Right lobe of liver (tissue), 6 donors: ENCODE results near the gene APBB2. TPM values are rescaled to one million over a fixed set of nuclear protein-coding genes. Genes with fewer than 3 reads are reported as not detected.

Experiments
- ATAC-seq, 4 donors: fragments of 200-7000 bp; cut with Tn5 transposase; one replicate each; pipeline ENCODE4 v1.9.1; 2020; ENCODE audit warnings: mild to moderate bottlenecking in 4 of 4, moderate library complexity in 4 of 4
- DNase-seq, 3 donors: peaks; one replicate each; pipeline ENCODE4 v3.0.0-alpha.2; 2020
- H3K27ac ChIP-seq, 3 donors: fragments of 200-600 bp; one replicate each; pipeline ENCODE4 v1.8.0; 2022
- H3K27me3 ChIP-seq, 2 donors: fragments of 200-600 bp; one replicate each; pipeline ENCODE4 v1.8.0; 2022
- H3K36me3 ChIP-seq, 4 donors: fragments of 200-600 bp; sonication (generic) in 1 of 4; one replicate each; pipeline versions ENCODE4 v1.5.1 to v1.8.0; 2017 to 2022; ENCODE audit warnings: control low read depth in 1 of 4
- H3K4me1 ChIP-seq, 4 donors: fragments of 200-600 bp; sonication (generic) in 1 of 4; one replicate each; pipeline versions ENCODE4 v1.5.1 to v1.8.0; 2017 to 2022; ENCODE audit warnings: control low read depth in 1 of 4
- H3K4me3 ChIP-seq, 3 donors: fragments of 200-600 bp; one replicate each; pipeline ENCODE4 v1.8.0; 2022
- H3K9me3 ChIP-seq, 4 donors: fragments of 200-600 bp; sonication (generic) in 1 of 4; one replicate each; pipeline versions ENCODE4 v1.5.1 to v1.8.0; 2017 to 2022; ENCODE audit warnings: control low read depth in 1 of 4
- CTCF ChIP-seq, 4 donors: fragments of 200-600 bp in 3 of 4; fragments of 450-650 bp in 1 of 4; IDR thresholded peaks; one replicate each; pipeline versions ENCODE4 v1.5.1 to v1.8.0; 2016 to 2022; ENCODE audit warnings: antibody characterized with exemption in 4 of 4, mild to moderate bottlenecking in 2 of 4
- POLR2A ChIP-seq: fragments of 450-650 bp; IDR thresholded peaks from one replicate; pipeline ENCODE4 v1.6.1; 2017; ENCODE audit warnings: antibody characterized with exemption, mild to moderate bottlenecking
- WGBS: methylation state at CpG from one replicate; pipeline ENCODE4 v1.1.6; 2018; ENCODE audit warnings: low coverage, low lambda C conversion rate; ENCODE audit not compliant: insufficient coverage; ENCODE audit errors: missing lambda C conversion rate; 5-methylcytosine and 5-hydroxymethylcytosine counted together
- intact Hi-C, 2 donors: fragments of 100-400 bp; cut with DNase I; formaldehyde crosslinking; loops; one replicate each; pipeline versions ENCODE4 v1.11.2 to v1.14.1; 2022
- total RNA-seq, 6 experiments: library from RNA; depleted of rRNA in 2 of 6; stranded (reverse); fragments of >200 nt in 2 of 6; fragmentation: NEBNext Ultra II Directional in 3 of 6; extraction: Animal tissue kit (Norgen Biotek cat#: 25700) in 3 of 6; gene quantifications; one replicate each; pipeline versions ENCODE4 v1.1.0 to v1.2.4, GENCODE V29; 2016 to 2023
- donor health status: DM: no; HTN: yes; CAD: no.
- donor health status: DM: no; HTN: no; CAD: no.
- donor health status: DM: no; HTN: no; CAD: no.
- donor health status: DM: no; HTN: yes; CAD: no.
- donor health status: DM: no; HTN: yes; CAD: no.

APBB2 gene
- total RNA-seq, 6 experiments from 2014 or later, result 14.1 to 27.9 (median 25.1) TPM

GRCh38 chr4:41132055-41132683 is 82.2 kb downstream of the APBB2 start:
- no peak overlapping the region for H3K4me3 ChIP-seq
- intact Hi-C loops, result no loop called here
- no peaks in the 10 kb centered on the region for H3K9me3 ChIP-seq
- WGBS, result 38% methylated on average over 2 of the region's 2 CpGs
- H3K4me1 ChIP-seq, result peaks cover 0 to 24% (median 8%) of the 10 kb centered on the region in 4 donors
- ATAC-seq (peak; percentile 92 to 96 (median 94)), DNase-seq (peak; percentile 33 to 77 (median 63))
- H3K27ac ChIP-seq, result peak overlapping the region in 2 of 3 donors; percentile 72 to 81
- no peak for TF ChIP-seq POLR2A
- no peak for TF ChIP-seq CTCF (IDR thresholded peaks at IDR 0.05)
- no peaks in the 10 kb centered on the region for H3K27me3 ChIP-seq
- H3K36me3 ChIP-seq, result no peaks in the 10 kb centered on the region

GRCh38 chr4:41129936-41130440 is 84.4 kb downstream of the APBB2 start:
- intact Hi-C loops, result no loop called here
- no peak for ATAC-seq
- Histone ChIP-seq H3K9me3 (no peaks in the 10 kb centered on the region), H3K27me3 (no peaks in the 10 kb centered on the region), H3K4me3 (no peak overlapping the region), H3K36me3 (no peaks in the 10 kb centered on the region), H3K4me1 (peaks cover 0 to 24% (median 8%) of the 10 kb centered on the region in 4 donors), H3K27ac (no peak overlapping the region)
- no peak for DNase-seq
- 76% methylated on average over 5 of the region's 6 CpGs for WGBS
- TF ChIP-seq POLR2A, result no peak
- TF ChIP-seq CTCF (IDR thresholded peaks at IDR 0.05), result no peak

GRCh38 chr4:41129128-41129754 is 85.1 kb downstream of the APBB2 start:
- H3K9me3 ChIP-seq, result no peaks in the 10 kb centered on the region
- no peaks in the 10 kb centered on the region for H3K27me3 ChIP-seq
- DNase-seq, result no peak
- no peaks in the 10 kb centered on the region for H3K36me3 ChIP-seq
- no peak for TF ChIP-seq POLR2A
- TF ChIP-seq CTCF (IDR thresholded peaks at IDR 0.05), result no peak
- ATAC-seq, result no peak
- no peak overlapping the region for H3K4me3 ChIP-seq
- intact Hi-C loops, result no loop called here
- peaks cover 0 to 24% (median 8%) of the 10 kb centered on the region in 4 donors for H3K4me1 ChIP-seq
- WGBS, result 71% methylated on average over 1 of the region's 1 CpG
- H3K27ac ChIP-seq, result no peak overlapping the region

GRCh38 chr4:41125558-41126311 is 88.6 kb downstream of the APBB2 start:
- 86% methylated on average over 7 of the region's 7 CpGs for WGBS
- ATAC-seq, result no peak
- H3K4me3 ChIP-seq, result no peak overlapping the region
- no peaks in the 10 kb centered on the region for H3K9me3 ChIP-seq
- no peak for DNase-seq
- no peaks in the 10 kb centered on the region for H3K27me3 ChIP-seq
- TF ChIP-seq POLR2A (no peak), CTCF (IDR thresholded peaks at IDR 0.05) (no peak)
- peaks cover 0 to 9% (median 4%) of the 10 kb centered on the region in 4 donors for H3K4me1 ChIP-seq
- intact Hi-C loops, result no loop called here
- H3K27ac ChIP-seq, result no peak overlapping the region
- no peaks in the 10 kb centered on the region for H3K36me3 ChIP-seq
